ENCODE results near the gene SLC9C2. TPM values are rescaled to one million over a fixed set of nuclear protein-coding genes. Genes with fewer than 3 reads are reported as not detected.

SLC9C2 gene
- total and polyA plus RNA-seq, 2 donors from 2014 or later = 0.52 to 0.72 TPM

DNA sequence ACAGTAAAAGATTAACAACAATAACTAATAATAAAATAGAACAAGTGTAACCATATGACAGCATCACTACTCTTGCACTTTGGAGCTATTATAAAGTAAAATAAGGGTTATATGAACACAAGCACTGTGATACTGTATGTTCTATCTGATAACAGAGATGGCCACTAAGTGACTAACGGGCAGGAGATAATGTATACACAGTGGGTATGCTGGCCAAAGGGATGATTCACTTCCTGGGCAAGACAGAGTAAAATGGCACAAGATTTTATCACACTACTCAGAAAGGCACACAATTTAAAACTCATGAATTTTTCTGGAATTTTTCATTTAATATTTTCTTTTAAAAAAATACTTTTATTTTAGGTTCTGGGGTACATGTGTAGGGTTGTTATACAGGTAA lies 12.3 kb downstream of the SLC9C2 start:
- intact Hi-C loops (cut with DNase I) = no loop called here

DNA sequence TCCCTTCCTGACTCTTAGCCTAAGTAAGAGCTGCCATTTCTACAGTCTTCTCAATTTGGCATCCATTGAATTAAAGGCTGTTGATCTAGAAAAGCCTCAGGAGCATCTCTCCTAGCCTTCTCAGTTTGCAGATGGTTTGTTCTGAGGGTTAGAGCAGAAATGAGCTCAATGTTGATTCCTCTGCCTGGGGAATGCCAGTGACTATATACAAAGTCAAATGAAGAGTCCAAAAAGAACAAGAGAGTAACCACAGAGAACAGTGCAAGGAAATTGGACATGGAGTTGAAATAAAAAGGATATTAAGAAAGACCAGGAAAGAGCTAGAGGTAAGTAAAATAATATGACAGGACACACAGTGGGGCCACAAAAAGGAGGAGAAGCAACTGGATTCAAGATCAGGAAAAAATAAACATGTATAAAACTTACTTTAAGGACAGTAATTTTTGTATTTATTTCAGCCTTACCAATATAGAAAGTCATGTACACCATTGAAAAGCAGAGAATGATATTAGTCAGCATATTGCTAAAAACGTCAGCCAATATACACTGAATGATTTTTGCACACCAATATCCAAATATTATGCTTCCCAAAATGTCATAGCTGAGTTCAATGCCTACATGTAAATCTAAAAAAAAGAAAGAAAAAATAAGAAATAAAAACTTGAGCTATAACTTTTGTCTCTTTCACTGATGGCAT lies 21.3 kb downstream of the SLC9C2 start:
- TF ChIP-seq, protein P1, sequence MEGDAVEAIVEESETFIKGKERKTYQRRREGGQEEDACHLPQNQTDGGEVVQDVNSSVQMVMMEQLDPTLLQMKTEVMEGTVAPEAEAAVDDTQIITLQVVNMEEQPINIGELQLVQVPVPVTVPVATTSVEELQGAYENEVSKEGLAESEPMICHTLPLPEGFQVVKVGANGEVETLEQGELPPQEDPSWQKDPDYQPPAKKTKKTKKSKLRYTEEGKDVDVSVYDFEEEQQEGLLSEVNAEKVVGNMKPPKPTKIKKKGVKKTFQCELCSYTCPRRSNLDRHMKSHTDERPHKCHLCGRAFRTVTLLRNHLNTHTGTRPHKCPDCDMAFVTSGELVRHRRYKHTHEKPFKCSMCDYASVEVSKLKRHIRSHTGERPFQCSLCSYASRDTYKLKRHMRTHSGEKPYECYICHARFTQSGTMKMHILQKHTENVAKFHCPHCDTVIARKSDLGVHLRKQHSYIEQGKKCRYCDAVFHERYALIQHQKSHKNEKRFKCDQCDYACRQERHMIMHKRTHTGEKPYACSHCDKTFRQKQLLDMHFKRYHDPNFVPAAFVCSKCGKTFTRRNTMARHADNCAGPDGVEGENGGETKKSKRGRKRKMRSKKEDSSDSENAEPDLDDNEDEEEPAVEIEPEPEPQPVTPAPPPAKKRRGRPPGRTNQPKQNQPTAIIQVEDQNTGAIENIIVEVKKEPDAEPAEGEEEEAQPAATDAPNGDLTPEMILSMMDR (IDR thresholded peaks at IDR 0.05; ENCODE audit: borderline replicate concordance, extremely low read depth, insufficient read depth) = no peak
- Histone ChIP-seq H3K27me3 (ENCODE audit: control insufficient read depth, insufficient read depth, low read length) (no peaks in the 10 kb centered on the region), H3K27ac (ENCODE audit: low read depth in 2 of 2, low read length in 2 of 2) (no peak overlapping the region), H3K9ac (ENCODE audit: low read length in 3 of 3) (no peak overlapping the region), H3K4me1 (ENCODE audit: control insufficient read depth in 2 of 3, insufficient read depth in 2 of 3, low read depth in 1 of 3, low read length in 3 of 3) (no peaks in the 10 kb centered on the region), H3K4me3 (ENCODE audit: low read length in 3 of 3) (no peak overlapping the region), H3K9me3 (ENCODE audit: control insufficient read depth in 2 of 3, insufficient read depth in 1 of 3, low read length in 3 of 3) (no peaks in the 10 kb centered on the region), H3K36me3 (ENCODE audit: control insufficient read depth in 2 of 3, insufficient read depth in 3 of 3, low read length in 3 of 3) (no peaks in the 10 kb centered on the region)
- FAIRE-seq (no peak), DNase-seq (no peak)
- intact Hi-C loops (cut with DNase I) = no loop called here

More for the DNA sequence above, 12.3 kb downstream of the SLC9C2 start:
- no peak for DNase-seq
- no peaks in the 10 kb centered on the region for H3K27me3 ChIP-seq (ENCODE audit: control insufficient read depth, insufficient read depth, low read length)
- no peak overlapping the region for H3K9ac ChIP-seq (ENCODE audit: low read length in 3 of 3)
- H3K4me1 ChIP-seq (ENCODE audit: control insufficient read depth in 2 of 3, insufficient read depth in 2 of 3, low read depth in 1 of 3, low read length in 3 of 3) = no peaks in the 10 kb centered on the region
- H3K9me3 ChIP-seq (ENCODE audit: control insufficient read depth in 2 of 3, insufficient read depth in 1 of 3, low read length in 3 of 3) = no peaks in the 10 kb centered on the region
- H3K36me3 ChIP-seq (ENCODE audit: control insufficient read depth in 2 of 3, insufficient read depth in 3 of 3, low read length in 3 of 3) = no peaks in the 10 kb centered on the region
- TF ChIP-seq, protein P1 (IDR thresholded peaks at IDR 0.05; ENCODE audit: borderline replicate concordance, extremely low read depth, insufficient read depth) = no peak
- FAIRE-seq = no peak
- no peak overlapping the region for H3K27ac ChIP-seq (ENCODE audit: low read depth in 2 of 2, low read length in 2 of 2)
- no peak overlapping the region for H3K4me3 ChIP-seq (ENCODE audit: low read length in 3 of 3)

DNA sequence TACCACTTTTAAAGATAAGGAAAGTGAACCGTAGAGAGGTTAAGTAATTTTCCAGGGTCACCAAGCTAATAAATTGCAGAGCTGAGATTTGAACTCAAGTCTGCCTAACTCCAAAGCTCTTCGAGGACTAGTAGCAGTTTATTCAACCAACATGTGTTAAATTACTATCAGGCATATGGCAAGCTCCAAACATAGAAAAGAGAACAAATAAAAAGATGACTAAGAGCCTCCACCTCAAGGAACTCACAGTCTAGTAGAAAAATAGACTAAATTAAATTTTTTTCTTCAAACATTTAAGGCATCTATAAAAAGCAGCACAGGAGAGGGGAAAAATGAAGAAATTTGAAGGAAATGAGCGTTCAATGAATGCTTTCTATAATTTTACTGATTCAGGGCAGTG lies 22.2 kb downstream of the SLC9C2 start:
- Histone ChIP-seq H3K27ac (ENCODE audit: low read depth in 2 of 2, low read length in 2 of 2) (no peak overlapping the region), H3K9me3 (ENCODE audit: control insufficient read depth in 2 of 3, insufficient read depth in 1 of 3, low read length in 3 of 3) (no peaks in the 10 kb centered on the region), H3K4me3 (ENCODE audit: low read length in 3 of 3) (no peak overlapping the region), H3K4me1 (ENCODE audit: control insufficient read depth in 2 of 3, insufficient read depth in 2 of 3, low read depth in 1 of 3, low read length in 3 of 3) (no peaks in the 10 kb centered on the region), H3K9ac (ENCODE audit: low read length in 3 of 3) (no peak overlapping the region), H3K27me3 (ENCODE audit: control insufficient read depth, insufficient read depth, low read length) (no peaks in the 10 kb centered on the region), H3K36me3 (ENCODE audit: control insufficient read depth in 2 of 3, insufficient read depth in 3 of 3, low read length in 3 of 3) (no peaks in the 10 kb centered on the region)
- TF ChIP-seq, protein P1 (IDR thresholded peaks at IDR 0.05; ENCODE audit: borderline replicate concordance, extremely low read depth, insufficient read depth) = no peak
- FAIRE-seq = no peak
- DNase-seq = no peak
- intact Hi-C loops (cut with DNase I) = no loop called here

DNA sequence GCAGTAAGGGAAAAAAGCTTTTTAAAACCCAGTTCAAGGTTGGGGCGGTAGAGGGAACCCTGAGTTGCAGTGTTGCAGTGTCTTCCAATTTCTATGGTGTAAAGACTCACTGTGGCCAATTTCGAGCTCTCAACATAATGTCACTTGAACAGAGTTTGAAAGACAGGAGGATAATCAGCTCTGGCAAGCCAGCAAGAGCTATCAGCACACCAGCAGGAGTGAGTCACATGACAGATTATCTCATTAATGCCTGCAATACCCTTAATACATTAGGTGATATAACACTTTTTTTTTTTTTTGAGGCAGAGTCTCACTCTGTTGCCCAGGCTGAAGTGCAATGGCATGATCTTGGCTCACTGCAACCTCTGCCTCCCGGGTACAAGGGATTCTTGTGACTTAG lies 22.8 kb downstream of the SLC9C2 start:
- Histone ChIP-seq H3K27ac (ENCODE audit: low read depth in 2 of 2, low read length in 2 of 2) (no peak overlapping the region), H3K36me3 (ENCODE audit: control insufficient read depth in 2 of 3, insufficient read depth in 3 of 3, low read length in 3 of 3) (no peaks in the 10 kb centered on the region), H3K27me3 (ENCODE audit: control insufficient read depth, insufficient read depth, low read length) (no peaks in the 10 kb centered on the region), H3K4me1 (ENCODE audit: control insufficient read depth in 2 of 3, insufficient read depth in 2 of 3, low read depth in 1 of 3, low read length in 3 of 3) (no peaks in the 10 kb centered on the region), H3K9ac (ENCODE audit: low read length in 3 of 3) (no peak overlapping the region), H3K9me3 (ENCODE audit: control insufficient read depth in 2 of 3, insufficient read depth in 1 of 3, low read length in 3 of 3) (no peaks in the 10 kb centered on the region), H3K4me3 (ENCODE audit: low read length in 3 of 3) (no peak overlapping the region)
- FAIRE-seq = no peak
- TF ChIP-seq, protein P1 (IDR thresholded peaks at IDR 0.05; ENCODE audit: borderline replicate concordance, extremely low read depth, insufficient read depth) = no peak
- intact Hi-C loops (cut with DNase I) = no loop called here
- no peak for DNase-seq

Measured in kidney (tissue), 14 donors.